OCI-LY1 (cell line): ENCODE data around the gene CHRM5.

ENCODE experiments used
- EZH2 ChIP-seq: fragments of 200-600 bp; sonication (generic), shearing (Covaris generic); IDR thresholded peaks from 2 replicates; pipeline ENCODE4 v1.8.0; 2017; ENCODE audit warnings: borderline replicate concordance, mixed run types, mild to moderate bottlenecking, antibody characterized with exemption, low read length, moderate library complexity, mixed read lengths
- TF ChIP-seq, protein P1 (sequence below): fragments of 200-600 bp; sonication (generic), shearing (Covaris generic); IDR thresholded peaks from 2 replicates; pipeline ENCODE4 v1.5.1; 2017; ENCODE audit warnings: mild to moderate bottlenecking, antibody characterized with exemption, low read length, moderate library complexity, mixed read lengths

DNA sequence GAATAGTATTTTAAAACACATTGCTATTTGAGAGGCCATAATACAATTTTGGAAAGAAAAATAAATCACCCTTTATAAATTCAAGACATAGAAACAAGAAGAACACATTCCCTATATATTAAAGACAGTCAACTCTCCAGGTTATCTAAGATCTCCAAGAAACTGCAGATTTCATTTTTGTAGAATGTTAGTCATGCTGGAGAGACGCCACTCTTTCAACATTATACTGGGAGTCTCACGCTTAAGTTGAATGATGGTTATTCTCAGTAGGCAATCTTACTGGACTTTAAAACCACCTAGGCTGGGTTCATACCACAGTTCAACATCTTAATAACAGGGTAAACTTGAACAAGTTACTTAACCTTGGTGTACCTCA lies 3.6 kb upstream of the CHRM5 start:
- TF ChIP-seq, protein P1, sequence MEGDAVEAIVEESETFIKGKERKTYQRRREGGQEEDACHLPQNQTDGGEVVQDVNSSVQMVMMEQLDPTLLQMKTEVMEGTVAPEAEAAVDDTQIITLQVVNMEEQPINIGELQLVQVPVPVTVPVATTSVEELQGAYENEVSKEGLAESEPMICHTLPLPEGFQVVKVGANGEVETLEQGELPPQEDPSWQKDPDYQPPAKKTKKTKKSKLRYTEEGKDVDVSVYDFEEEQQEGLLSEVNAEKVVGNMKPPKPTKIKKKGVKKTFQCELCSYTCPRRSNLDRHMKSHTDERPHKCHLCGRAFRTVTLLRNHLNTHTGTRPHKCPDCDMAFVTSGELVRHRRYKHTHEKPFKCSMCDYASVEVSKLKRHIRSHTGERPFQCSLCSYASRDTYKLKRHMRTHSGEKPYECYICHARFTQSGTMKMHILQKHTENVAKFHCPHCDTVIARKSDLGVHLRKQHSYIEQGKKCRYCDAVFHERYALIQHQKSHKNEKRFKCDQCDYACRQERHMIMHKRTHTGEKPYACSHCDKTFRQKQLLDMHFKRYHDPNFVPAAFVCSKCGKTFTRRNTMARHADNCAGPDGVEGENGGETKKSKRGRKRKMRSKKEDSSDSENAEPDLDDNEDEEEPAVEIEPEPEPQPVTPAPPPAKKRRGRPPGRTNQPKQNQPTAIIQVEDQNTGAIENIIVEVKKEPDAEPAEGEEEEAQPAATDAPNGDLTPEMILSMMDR, result no peak
- no peak for TF ChIP-seq EZH2
